GM19351 (cell line): ENCODE measurements around the gene SINHCAF.
"Not testable (repeated sequence)": the region's sequence is repeated elsewhere in the genome, so short reads cannot be mapped to it uniquely, and the experiment has no call there.

Experiments used
- ATAC-seq: cut with Tn5 transposase; IDR thresholded peaks from one replicate; pipeline ENCODE4 v1.9.1; 2021; ENCODE audit warnings: mild to moderate bottlenecking, moderate library complexity; ENCODE audit not compliant: unreplicated experiment

The SINHCAF gene

GRCh38 chr12:31272607-31273225 is 53.2 kb downstream of the SINHCAF start:
- no peak for ATAC-seq

- no peak for ATAC-seq
Measured at GRCh38 chr12:31267966-31268365, 58.0 kb downstream of the SINHCAF start.

GRCh38 chr12:31265722-31266121 is 60.2 kb downstream of the SINHCAF start:
- no peak for ATAC-seq

GRCh38 chr12:31263661-31264060 is 62.3 kb downstream of the SINHCAF start:
- no peak for ATAC-seq

GRCh38 chr12:31261744-31262143 is 64.2 kb downstream of the SINHCAF start:
- no peak for ATAC-seq

- ATAC-seq: no peak
Measured at GRCh38 chr12:31260840-31261239, 65.1 kb downstream of the SINHCAF start.

GRCh38 chr12:31259136-31259886 is 66.6 kb downstream of the SINHCAF start:
- ATAC-seq: no peak

GRCh38 chr12:31257784-31258183 is 68.2 kb downstream of the SINHCAF start:
- no peak for ATAC-seq

GRCh38 chr12:31251707-31252611 is 74.0 kb downstream of the SINHCAF start:
- ATAC-seq: not testable (repeated sequence)

GRCh38 chr12:31250179-31250578 is 75.8 kb downstream of the SINHCAF start:
- no peak for ATAC-seq

- no peak for ATAC-seq
Measured at GRCh38 chr12:31249356-31249755, 76.6 kb downstream of the SINHCAF start.

GRCh38 chr12:31248815-31249214 is 77.1 kb downstream of the SINHCAF start:
- no peak for ATAC-seq

- no peak for ATAC-seq
Measured at GRCh38 chr12:31248337-31248736, 77.6 kb downstream of the SINHCAF start.

- no peak for ATAC-seq
Measured at GRCh38 chr12:31246470-31246850, 79.5 kb downstream of the SINHCAF start.

GRCh38 chr12:31245822-31246469 is 80.0 kb downstream of the SINHCAF start:
- no peak for ATAC-seq

- ATAC-seq: not testable (repeated sequence)
Measured at GRCh38 chr12:31242418-31242817, 83.5 kb downstream of the SINHCAF start.

- peak; percentile 85 for ATAC-seq
Measured at GRCh38 chr12:31238764-31239387, 87.1 kb downstream of the SINHCAF start.

- peak; percentile 24 for ATAC-seq
Measured at GRCh38 chr12:31238333-31238732, 87.6 kb downstream of the SINHCAF start.

- ATAC-seq: peak; percentile 46
Measured at GRCh38 chr12:31236998-31237637, 88.8 kb downstream of the SINHCAF start.

GRCh38 chr12:31235868-31236395 is 90.0 kb downstream of the SINHCAF start:
- ATAC-seq: no peak
